Measurements from ENCODE around the gene FRMPD1.

DNA sequence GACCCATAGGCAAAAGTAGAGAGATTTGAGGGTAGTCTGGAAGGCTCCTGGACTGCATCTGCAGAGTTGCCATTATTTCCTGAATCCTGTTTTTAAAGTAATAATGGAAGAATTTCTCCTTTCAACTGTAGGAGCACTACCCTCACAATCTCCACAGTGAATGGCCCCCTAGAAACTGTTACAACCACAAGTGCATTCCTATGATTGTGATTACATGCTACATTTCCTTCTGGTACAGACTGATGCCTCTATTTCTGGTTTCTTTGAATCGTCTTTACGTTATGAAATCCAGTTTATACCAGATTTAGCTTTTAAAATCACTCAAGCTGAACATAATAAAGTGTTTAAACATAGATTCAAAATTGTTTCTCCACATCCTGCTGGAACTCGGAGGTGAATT is 49.4 kb downstream of the FRMPD1 start:
- TF ChIP-seq, protein P1, sequence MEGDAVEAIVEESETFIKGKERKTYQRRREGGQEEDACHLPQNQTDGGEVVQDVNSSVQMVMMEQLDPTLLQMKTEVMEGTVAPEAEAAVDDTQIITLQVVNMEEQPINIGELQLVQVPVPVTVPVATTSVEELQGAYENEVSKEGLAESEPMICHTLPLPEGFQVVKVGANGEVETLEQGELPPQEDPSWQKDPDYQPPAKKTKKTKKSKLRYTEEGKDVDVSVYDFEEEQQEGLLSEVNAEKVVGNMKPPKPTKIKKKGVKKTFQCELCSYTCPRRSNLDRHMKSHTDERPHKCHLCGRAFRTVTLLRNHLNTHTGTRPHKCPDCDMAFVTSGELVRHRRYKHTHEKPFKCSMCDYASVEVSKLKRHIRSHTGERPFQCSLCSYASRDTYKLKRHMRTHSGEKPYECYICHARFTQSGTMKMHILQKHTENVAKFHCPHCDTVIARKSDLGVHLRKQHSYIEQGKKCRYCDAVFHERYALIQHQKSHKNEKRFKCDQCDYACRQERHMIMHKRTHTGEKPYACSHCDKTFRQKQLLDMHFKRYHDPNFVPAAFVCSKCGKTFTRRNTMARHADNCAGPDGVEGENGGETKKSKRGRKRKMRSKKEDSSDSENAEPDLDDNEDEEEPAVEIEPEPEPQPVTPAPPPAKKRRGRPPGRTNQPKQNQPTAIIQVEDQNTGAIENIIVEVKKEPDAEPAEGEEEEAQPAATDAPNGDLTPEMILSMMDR (IDR thresholded peaks at IDR 0.05; ENCODE audit: insufficient read depth, low read depth, low read length): no peak
- TF ChIP-seq EZH2 (IDR thresholded peaks at IDR 0.05; ENCODE audit: insufficient read depth, low read length): no peak
